ENCODE data around the gene AKAP5. TPM values are rescaled to one million over a fixed set of nuclear protein-coding genes. Genes with fewer than 3 reads are reported as not detected.

AKAP5 gene, protein sequence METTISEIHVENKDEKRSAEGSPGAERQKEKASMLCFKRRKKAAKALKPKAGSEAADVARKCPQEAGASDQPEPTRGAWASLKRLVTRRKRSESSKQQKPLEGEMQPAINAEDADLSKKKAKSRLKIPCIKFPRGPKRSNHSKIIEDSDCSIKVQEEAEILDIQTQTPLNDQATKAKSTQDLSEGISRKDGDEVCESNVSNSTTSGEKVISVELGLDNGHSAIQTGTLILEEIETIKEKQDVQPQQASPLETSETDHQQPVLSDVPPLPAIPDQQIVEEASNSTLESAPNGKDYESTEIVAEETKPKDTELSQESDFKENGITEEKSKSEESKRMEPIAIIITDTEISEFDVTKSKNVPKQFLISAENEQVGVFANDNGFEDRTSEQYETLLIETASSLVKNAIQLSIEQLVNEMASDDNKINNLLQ
- 10 to 100 TPM in 1 of 2 donors, 1 to 10 TPM in 1; 8.1 to 18.1 TPM for total RNA-seq

DNA sequence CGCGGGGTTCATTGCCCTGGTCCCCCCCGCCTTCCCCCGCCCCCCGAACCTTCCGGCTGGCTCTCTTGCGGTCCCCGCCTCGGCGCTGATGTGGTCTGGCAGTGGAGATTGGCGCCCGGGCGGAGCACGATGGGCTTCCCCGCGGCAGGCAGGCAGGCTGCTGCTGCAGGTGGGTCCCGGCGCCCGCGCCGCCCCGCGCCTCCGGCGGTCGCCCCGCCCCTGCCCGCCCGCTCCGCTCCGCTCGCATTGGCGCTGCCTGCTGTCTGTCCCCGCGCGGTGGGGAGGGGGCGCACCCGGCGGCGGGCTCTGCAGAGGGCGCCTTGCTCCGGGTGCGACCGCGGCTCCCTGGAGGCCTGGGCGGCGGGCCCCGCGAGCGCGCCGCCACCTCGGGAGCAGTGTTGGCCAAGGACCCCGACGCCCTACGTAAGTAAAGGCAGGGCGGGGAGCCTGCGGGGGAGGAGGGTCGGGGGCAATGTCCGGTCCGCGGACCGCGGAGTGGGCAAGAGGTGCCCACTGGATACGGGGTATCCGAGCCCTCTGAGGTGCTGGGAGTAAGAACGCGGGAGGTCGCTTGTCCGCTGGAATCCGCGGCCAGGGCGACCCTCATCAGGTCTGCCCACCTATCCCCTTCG, at the start of gene AKAP5:
AKAP5 (plus strand) TSS at position 309 of the 632 bp plus-strand sequence. CDS start 2,896 bp downstream, outside the sequence.
- peak; percentile 77 for DNase-seq
- H3K27ac ChIP-seq: peak within 1 kb of the TSS; percentile 85
- intact Hi-C loops (cut with DNase I): no loop called here
- H3K36me3 ChIP-seq: no peaks in the 10 kb centered on the region
- peak within 1 kb of the TSS; percentile 64 to 84 for H3K9ac ChIP-seq (ENCODE audit: low read depth in 2 of 2, low read length in 2 of 2)
- no peaks in the 10 kb centered on the region for H3K27me3 ChIP-seq
- TF ChIP-seq, protein P1, sequence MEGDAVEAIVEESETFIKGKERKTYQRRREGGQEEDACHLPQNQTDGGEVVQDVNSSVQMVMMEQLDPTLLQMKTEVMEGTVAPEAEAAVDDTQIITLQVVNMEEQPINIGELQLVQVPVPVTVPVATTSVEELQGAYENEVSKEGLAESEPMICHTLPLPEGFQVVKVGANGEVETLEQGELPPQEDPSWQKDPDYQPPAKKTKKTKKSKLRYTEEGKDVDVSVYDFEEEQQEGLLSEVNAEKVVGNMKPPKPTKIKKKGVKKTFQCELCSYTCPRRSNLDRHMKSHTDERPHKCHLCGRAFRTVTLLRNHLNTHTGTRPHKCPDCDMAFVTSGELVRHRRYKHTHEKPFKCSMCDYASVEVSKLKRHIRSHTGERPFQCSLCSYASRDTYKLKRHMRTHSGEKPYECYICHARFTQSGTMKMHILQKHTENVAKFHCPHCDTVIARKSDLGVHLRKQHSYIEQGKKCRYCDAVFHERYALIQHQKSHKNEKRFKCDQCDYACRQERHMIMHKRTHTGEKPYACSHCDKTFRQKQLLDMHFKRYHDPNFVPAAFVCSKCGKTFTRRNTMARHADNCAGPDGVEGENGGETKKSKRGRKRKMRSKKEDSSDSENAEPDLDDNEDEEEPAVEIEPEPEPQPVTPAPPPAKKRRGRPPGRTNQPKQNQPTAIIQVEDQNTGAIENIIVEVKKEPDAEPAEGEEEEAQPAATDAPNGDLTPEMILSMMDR (IDR thresholded peaks at IDR 0.05): no peak
- peak within 1 kb of the TSS; percentile 75 for H3K4me3 ChIP-seq
- no peaks in the 10 kb centered on the region for H3K4me1 ChIP-seq
- no peaks in the 10 kb centered on the region for H3K9me3 ChIP-seq

DNA sequence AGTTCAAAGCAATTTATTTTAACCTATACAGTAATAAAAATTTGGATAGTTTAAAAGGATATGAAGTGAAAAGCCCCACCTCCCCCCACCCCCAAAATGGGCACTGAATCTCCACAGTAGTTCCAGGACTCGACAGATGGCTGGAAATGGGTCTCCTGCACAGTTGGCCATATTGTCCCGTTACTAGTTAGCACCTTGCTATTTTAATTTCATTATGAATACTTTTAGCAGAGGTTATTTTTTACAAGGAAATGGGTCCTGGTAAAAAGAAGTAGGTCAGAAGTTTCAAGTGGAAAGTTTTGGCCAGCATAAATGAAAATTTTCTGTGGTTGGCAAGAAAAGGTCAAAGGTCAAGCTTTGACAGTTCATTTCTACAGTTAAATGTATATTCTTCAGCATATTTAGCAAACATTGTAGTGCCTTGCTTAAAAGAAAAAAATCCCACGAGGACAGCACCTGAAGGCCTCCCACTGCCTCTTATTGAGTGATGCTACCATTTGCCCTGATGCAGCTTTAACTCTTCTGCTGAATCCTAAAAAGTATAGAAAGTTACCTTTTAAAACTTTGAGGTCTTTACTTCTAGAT, 48.9 kb upstream of the AKAP5 start:
- no peaks in the 10 kb centered on the region for H3K27me3 ChIP-seq
- intact Hi-C loops (cut with DNase I): no loop called here
- H3K4me3 ChIP-seq: no peak overlapping the region
- H3K9me3 ChIP-seq: no peaks in the 10 kb centered on the region
- H3K36me3 ChIP-seq: no peaks in the 10 kb centered on the region
- TF ChIP-seq, protein P1 (IDR thresholded peaks at IDR 0.05): no peak
- DNase-seq: no peak
- no peaks in the 10 kb centered on the region for H3K4me1 ChIP-seq
- no peak overlapping the region for H3K27ac ChIP-seq
- H3K9ac ChIP-seq (ENCODE audit: low read depth in 2 of 2, low read length in 2 of 2): no peak overlapping the region

DNA sequence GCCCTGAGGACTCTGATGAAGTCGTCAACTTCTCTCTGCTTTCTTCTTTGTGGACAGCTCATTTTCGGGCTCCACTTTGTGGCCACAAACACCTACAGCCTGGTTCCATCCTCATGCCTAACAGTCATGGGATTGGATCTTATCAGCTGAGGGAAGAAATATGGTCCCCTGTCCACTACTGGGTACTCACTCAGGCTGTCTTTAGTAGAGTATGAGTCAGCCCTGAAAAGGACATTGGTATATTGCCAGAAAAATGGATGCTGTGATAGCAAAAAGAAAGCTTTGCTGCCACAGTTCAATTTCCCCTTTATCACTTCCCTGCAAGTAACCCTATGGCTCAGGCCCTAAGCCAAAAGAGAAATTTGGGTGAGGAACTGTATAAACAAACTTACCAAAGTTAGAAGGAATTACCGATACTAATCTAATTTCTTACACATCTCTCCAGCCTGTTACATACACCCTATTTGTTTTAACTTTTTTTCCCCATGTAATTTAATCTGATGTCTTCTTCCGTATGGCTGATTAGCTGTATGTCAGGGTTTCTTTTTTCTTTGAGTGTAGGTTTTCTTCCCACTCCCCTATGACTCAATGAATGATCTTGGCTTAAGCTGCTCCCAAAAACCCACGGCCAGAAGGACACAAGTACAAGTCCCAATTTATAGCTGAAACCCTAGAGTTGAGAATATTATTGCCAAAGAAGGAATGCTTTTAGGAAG, 48.1 kb upstream of the AKAP5 start:
- no peak overlapping the region for H3K27ac ChIP-seq
- H3K27me3 ChIP-seq: no peaks in the 10 kb centered on the region
- no peaks in the 10 kb centered on the region for H3K9me3 ChIP-seq
- H3K9ac ChIP-seq (ENCODE audit: low read depth in 2 of 2, low read length in 2 of 2): no peak overlapping the region
- no peaks in the 10 kb centered on the region for H3K36me3 ChIP-seq
- H3K4me3 ChIP-seq: no peak overlapping the region
- TF ChIP-seq, protein P1 (IDR thresholded peaks at IDR 0.05): no peak
- intact Hi-C loops (cut with DNase I): no loop called here
- no peak for DNase-seq
- H3K4me1 ChIP-seq: no peaks in the 10 kb centered on the region

DNA sequence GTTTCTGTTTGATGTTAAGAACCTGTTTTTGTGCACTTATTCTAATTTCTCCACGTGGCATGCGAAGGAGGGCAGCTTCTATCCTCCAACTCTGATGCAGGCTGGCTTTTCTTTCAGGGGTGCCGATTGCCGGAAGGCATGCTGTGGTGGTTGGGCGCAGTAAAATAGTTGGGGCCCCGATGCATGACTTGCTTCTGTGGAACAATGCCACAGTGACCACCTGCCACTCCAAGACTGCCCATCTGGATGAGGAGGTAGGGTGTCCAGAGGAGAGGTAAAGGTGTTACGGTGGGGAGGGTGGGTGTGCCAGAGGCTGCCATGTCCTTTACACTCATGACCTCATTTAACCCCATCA, 47.6 kb upstream of the AKAP5 start:
- no peaks in the 10 kb centered on the region for H3K9me3 ChIP-seq
- no peaks in the 10 kb centered on the region for H3K36me3 ChIP-seq
- no peak for DNase-seq
- H3K9ac ChIP-seq (ENCODE audit: low read depth in 2 of 2, low read length in 2 of 2): no peak overlapping the region
- no peak overlapping the region for H3K27ac ChIP-seq
- intact Hi-C loops (cut with DNase I): no loop called here
- no peaks in the 10 kb centered on the region for H3K4me1 ChIP-seq
- H3K4me3 ChIP-seq: no peak overlapping the region
- no peaks in the 10 kb centered on the region for H3K27me3 ChIP-seq
- TF ChIP-seq, protein P1 (IDR thresholded peaks at IDR 0.05): no peak

DNA sequence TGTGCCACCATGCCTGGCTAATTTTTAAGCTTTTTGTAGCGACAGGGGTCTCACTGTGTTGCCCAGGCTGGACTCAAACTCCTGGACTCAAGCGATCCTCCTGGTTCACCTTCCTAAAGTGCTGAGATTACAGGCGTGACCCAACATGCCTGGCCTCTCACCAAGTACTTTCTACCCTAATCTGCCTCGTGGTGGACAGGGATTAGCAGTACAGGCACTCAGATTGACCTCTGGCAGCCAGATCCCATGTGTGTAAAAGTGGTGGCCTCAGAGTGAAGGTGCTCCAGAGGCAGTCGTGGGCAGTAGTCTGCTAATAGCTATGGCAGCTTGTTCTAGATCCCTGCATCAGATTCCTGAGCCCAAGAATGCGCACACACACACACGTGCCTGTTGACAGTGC, 46.3 kb upstream of the AKAP5 start:
- Histone ChIP-seq H3K36me3 (no peaks in the 10 kb centered on the region), H3K27ac (no peak overlapping the region), H3K4me3 (no peak overlapping the region), H3K27me3 (no peaks in the 10 kb centered on the region), H3K9me3 (no peaks in the 10 kb centered on the region), H3K4me1 (no peaks in the 10 kb centered on the region), H3K9ac (ENCODE audit: low read depth in 2 of 2, low read length in 2 of 2) (no peak overlapping the region)
- no peak for DNase-seq
- TF ChIP-seq, protein P1 (IDR thresholded peaks at IDR 0.05): no peak
- intact Hi-C loops (cut with DNase I): no loop called here

Measured in colonic mucosa (tissue), 4 donors.